CD4-positive, alpha-beta T cell treated with Interleukin-17A for 1 hour (primary cell): Measurements from ENCODE around the gene EML5.
"Not testable (repeated sequence)": the region's sequence is repeated elsewhere in the genome, so short reads cannot be mapped to it uniquely, and the experiment has no call there.

Source experiments
- DNase-seq: peaks from one replicate; pipeline ENCODE4 v3.0.0-alpha.2; 2020

EML5 gene

GRCh38 chr14:88792473-88793258 is at the start of gene EML5:
TSS of gene EML5 (minus strand) at chr14:88792953. CDS start at chr14:88792503, 450 bp downstream.
- DNase-seq, result peak; percentile 85

GRCh38 chr14:88842414-88842813 is 49.7 kb upstream of the EML5 start:
- DNase-seq, result no peak

- no peak for DNase-seq
Observed at GRCh38 chr14:88841741-88842140, 49.0 kb upstream of the EML5 start.

GRCh38 chr14:88840926-88841325 is 48.2 kb upstream of the EML5 start:
- no peak for DNase-seq

GRCh38 chr14:88838015-88838414 is 45.3 kb upstream of the EML5 start:
- DNase-seq, result no peak

- DNase-seq, result no peak
Observed at GRCh38 chr14:88837495-88837894, 44.7 kb upstream of the EML5 start.

- no peak for DNase-seq
Observed at GRCh38 chr14:88835661-88836060, 42.9 kb upstream of the EML5 start.

GRCh38 chr14:88834883-88835431 is 42.2 kb upstream of the EML5 start:
- no peak for DNase-seq

GRCh38 chr14:88831284-88831683 is 38.5 kb upstream of the EML5 start:
- DNase-seq, result no peak

GRCh38 chr14:88829685-88830302 is 37.0 kb upstream of the EML5 start:
- no peak for DNase-seq

- no peak for DNase-seq
Observed at GRCh38 chr14:88829188-88829587, 36.4 kb upstream of the EML5 start.

GRCh38 chr14:88825503-88825902 is 32.8 kb upstream of the EML5 start:
- DNase-seq, result no peak

- no peak for DNase-seq
Observed at GRCh38 chr14:88825078-88825458, 32.3 kb upstream of the EML5 start.

GRCh38 chr14:88824314-88825077 is 31.7 kb upstream of the EML5 start, which contains the start of gene TTC8:
TSS of gene TTC8 (plus strand) at chr14:88824651. CDS start at chr14:88824708, 57 bp downstream.
- peak; percentile 87 for DNase-seq

- DNase-seq, result no peak
Observed at GRCh38 chr14:88823968-88824313, 31.2 kb upstream of the EML5 start.

- no peak for DNase-seq
Observed at GRCh38 chr14:88821888-88822287, 29.1 kb upstream of the EML5 start.

- DNase-seq, result no peak
Observed at GRCh38 chr14:88821378-88821777, 28.6 kb upstream of the EML5 start.

GRCh38 chr14:88819674-88820073 is 26.9 kb upstream of the EML5 start:
- DNase-seq, result not testable (repeated sequence)

- DNase-seq, result no peak
Observed at GRCh38 chr14:88818018-88818417, 25.3 kb upstream of the EML5 start.

GRCh38 chr14:88815980-88816379 is 23.2 kb upstream of the EML5 start:
- DNase-seq, result no peak

GRCh38 chr14:88808359-88808758 is 15.6 kb upstream of the EML5 start:
- DNase-seq, result no peak

- DNase-seq, result no peak
Observed at GRCh38 chr14:88804477-88804876, 11.7 kb upstream of the EML5 start.

GRCh38 chr14:88804035-88804434 is 11.3 kb upstream of the EML5 start:
- DNase-seq, result no peak

- no peak for DNase-seq
Observed at GRCh38 chr14:88802596-88802995, 9.8 kb upstream of the EML5 start.
